Stimulated activated CD4-positive, alpha-beta T cell treated with anti-CD3 and anti-CD28 coated beads, TNF-alpha, amount 100 ng/mL, for 4 hours (primary cell): ENCODE measurements around the gene TGM2.

Experiments
- DNase-seq, 3 experiments: peaks; one replicate each; pipeline ENCODE4 v3.0.0-alpha.2; 2020; ENCODE audit warnings: low read depth in 3 of 3

Gene TGM2

DNA sequence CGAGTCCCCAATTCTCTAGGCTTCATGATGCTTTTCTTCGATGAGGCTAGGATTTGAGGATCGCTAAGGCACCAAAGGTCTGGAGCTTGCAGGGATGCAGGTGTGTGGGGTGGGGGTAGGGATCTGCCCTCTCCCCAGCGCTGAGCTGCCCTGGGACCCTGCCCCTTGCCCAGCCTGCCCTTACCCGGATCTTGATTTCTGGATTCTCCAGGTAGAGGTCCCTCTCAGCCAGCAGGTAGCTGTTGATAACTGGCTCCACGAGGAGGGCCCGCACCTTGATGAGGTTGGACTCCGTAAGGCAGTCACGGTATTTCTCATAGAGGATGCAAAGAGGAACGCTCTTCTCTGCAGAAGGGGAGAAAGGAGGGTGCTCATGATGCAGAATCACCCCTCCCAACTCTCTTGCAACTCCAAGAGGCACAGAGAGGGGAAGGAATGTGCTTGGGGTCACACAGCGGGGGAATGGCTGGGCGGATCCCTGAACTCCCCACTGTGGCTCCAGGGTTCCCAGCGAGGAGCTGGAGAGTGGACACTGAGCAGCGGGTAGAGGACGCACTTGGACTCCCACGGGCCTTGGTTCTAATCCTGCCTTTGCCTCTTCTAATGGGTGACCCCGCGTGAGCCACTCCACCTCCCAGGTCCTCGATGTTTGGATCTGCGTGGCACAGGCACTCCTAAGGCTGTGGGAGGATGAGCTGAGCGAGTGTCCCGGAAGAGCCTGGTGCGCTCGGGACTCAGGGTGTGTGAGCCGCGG lies 32.7 kb downstream of the TGM2 start:
- DNase-seq: no peak

GRCh38 chr20:38131588-38132121 lies 33.4 kb downstream of the TGM2 start:
- no peak for DNase-seq

GRCh38 chr20:38130687-38131587 lies 34.1 kb downstream of the TGM2 start:
- DNase-seq: no peak

- no peak for DNase-seq
These were observed 35.0 kb downstream of the TGM2 start for GRCh38 chr20:38129893-38130609.

- no peak for DNase-seq
These were observed 35.7 kb downstream of the TGM2 start for GRCh38 chr20:38129248-38129865.

- no peak for DNase-seq
These were observed 36.4 kb downstream of the TGM2 start for GRCh38 chr20:38128691-38129090.

DNA sequence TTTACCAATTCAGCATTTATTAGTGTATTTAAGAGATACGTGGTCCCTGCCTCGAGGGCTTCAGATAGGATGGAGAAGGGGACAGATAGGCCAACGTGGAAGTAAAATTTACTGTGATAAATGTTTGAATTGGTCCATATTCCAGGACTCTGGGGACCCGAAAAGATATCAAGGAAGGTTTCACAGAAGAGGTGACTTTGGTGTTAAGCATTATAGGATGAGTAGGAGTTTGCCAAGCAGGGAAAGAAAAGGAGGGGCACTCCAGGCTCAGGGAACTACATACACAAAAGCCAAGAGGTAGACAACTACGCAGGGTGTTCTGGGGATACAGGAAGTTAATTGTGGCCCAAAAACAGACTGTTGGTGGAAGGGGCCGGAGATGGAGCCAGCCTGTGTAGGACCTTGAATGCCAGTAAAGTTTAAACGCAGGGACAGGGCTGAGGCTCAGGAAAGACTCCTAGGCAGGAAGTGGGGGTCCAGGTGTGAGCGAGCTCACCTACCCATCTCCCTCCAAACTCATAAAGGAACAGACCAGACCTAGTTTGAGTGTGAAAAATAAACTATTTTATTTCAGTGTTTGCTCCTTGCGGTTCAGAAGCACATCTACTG lies 37.0 kb downstream of the TGM2 start:
- DNase-seq: no peak

DNA sequence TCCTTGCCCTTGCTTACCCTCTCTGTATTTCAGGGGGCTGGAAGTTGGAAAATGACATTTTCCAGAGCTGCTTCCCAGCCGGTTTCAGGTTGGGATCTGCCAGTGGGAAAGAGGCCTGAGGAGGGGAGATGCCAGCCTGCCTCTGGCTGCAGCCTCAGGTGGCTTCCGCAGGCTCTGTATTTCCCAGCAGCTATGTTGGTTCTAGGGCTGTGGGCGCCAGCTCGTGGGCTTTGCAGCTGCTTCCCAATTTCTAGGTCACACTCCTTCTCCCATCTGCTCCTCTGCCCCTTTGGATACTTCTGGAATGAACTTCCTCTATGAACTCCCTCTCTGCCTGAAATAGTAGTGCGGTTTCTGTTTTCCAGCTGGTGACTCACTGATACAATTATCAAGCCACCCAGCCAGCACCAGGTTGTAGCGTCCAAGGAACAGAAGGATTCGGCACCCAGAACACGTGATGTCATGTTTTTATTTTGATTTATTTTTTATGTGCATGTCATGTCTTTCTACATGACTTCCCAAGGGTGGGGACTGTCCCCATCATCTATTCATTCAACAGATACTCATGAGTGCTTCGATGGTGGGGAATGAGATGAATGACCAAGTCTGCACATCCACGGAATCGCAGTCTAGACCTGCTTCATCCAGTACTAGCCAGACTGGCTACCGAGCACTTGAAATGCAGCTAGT lies 38.0 kb downstream of the TGM2 start:
- no peak for DNase-seq

GRCh38 chr20:38126146-38126921 lies 38.7 kb downstream of the TGM2 start:
- DNase-seq: no peak

GRCh38 chr20:38125157-38126056 lies 39.7 kb downstream of the TGM2 start:
- no peak for DNase-seq

DNA sequence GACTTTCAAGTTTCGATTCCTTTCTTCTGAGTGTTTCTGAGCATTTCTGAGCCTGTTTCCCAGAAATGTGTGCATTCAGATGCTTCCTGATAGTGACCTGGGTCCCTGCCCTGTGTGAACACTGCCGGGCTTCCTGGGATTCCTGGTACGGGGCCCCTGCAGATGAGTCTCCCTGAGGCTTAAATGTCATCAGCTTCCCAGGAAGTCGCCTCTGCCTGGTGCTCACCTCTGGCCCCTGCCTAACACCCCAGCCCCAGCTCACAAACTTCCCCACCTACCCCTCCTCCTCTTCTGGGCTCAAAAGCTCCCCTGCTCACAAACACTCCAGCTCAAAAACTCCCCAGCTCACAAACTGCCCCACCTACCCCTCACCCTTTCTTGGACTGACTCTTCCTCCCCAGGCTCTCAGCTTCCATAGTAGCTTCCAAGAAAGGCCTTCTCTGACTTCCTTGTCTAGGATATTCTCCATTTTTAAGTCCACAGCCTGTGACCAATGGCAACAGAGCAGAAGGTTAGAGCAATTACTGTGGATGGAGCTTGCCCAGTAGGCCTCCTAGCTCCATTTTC lies 42.0 kb downstream of the TGM2 start:
- DNase-seq: no peak

DNA sequence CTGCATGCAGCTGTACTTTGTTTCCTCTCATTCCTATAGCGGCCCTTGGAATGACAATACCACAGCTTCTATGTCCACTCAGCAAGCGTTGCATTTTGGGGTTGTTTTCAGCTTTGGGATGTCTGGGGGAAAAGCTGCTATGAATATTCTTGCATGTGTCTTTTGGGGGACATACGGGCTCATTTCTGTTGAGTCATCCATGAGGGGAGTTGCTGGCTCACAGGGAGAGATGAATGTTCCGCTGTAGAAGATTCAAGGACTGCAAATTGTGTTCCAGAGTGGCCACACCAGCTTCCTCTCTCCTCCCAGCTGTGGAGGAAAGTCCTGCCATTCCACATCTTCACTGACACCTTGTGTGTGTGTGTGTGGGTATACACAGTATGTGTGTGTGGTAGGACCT lies 43.3 kb downstream of the TGM2 start:
- no peak for DNase-seq

GRCh38 chr20:38120625-38120988 lies 44.5 kb downstream of the TGM2 start:
- DNase-seq: no peak

GRCh38 chr20:38119446-38119845 lies 45.6 kb downstream of the TGM2 start:
- no peak for DNase-seq

DNA sequence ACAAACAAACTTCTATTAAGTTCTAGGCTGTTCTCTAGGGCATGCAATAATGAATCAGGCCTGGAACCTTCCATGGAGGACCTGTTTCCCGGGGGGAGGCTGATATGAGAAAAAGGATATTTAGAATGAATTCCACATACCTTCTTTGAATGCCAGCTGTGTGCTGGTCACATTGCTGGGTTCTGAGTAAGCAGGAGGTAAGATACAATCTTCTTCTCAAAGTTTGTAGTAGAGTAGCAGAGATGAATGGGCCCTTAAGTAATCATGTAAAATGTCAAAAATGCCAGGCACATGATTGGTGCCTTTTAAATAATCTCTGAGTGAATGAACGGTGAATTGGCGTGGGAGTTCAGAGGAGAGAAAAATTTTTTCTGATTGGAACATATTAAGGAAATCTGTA lies 47.4 kb downstream of the TGM2 start:
- no peak for DNase-seq

GRCh38 chr20:38117205-38117604 lies 47.9 kb downstream of the TGM2 start:
- DNase-seq: no peak

GRCh38 chr20:38116409-38117165 lies 48.5 kb downstream of the TGM2 start:
- DNase-seq: no peak

DNA sequence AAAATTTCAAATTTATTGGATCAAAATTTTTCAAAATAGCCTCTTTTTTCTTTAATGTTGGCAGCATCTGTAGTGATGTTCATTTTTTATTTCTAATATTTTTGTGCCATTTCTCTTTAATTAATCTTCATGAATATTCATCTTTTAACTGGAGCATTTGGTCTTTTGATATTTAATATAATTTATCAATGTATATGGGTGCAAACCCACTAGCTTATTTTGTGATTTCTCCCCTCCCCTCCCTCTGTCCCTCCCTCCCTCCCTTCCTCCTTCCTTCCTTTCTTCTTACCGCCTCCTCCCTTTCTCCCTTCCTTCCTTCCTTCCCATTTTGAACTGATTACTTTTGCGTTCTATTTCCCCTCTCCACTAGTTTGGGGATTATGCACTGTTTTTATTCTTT lies 49.2 kb downstream of the TGM2 start:
- no peak for DNase-seq
